NCI-H2196 (cell line): ENCODE measurements around the gene TNK1.
A peak's percentile ranks its signal among the peaks of the same experiment; 100 is the strongest.

Experiments
- DNase-seq: peaks from one replicate; lab custom pipeline; 2025; ENCODE audit not compliant: unreplicated experiment; lab: John Stamatoyannopoulos, UW

The TNK1 gene

GRCh38 chr17:7431231-7431630, 50.3 kb downstream of the TNK1 start:
- DNase-seq: no peak

- DNase-seq: no peak
Observed at GRCh38 chr17:7432296-7432695, 51.4 kb downstream of the TNK1 start.

- peak; percentile 12 for DNase-seq
Observed at GRCh38 chr17:7435676-7436555, 55.0 kb downstream of the TNK1 start.

GRCh38 chr17:7436556-7437368, 55.9 kb downstream of the TNK1 start:
- DNase-seq: peak; percentile 81

GRCh38 chr17:7437369-7437863, 56.5 kb downstream of the TNK1 start:
- no peak for DNase-seq

GRCh38 chr17:7437950-7438614, 57.2 kb downstream of the TNK1 start:
- DNase-seq: no peak

- DNase-seq: no peak
Observed at GRCh38 chr17:7438656-7439460, 58.0 kb downstream of the TNK1 start.
